Forelimb muscle (tissue), 1 donor: Measurements from ENCODE around the gene LMNA. TPM values are rescaled to one million over a fixed set of nuclear protein-coding genes. Genes with fewer than 3 reads are reported as not detected.
"Not testable (repeated sequence)": the region's sequence is repeated elsewhere in the genome, so short reads cannot be mapped to it uniquely, and the experiment has no call there.

ENCODE experiments used
- DNase-seq: peaks from one replicate; pipeline ENCODE4 v3.0.0-alpha.2; 2013; ENCODE audit warnings: low read depth
- polyA plus RNA-seq: library from polyadenylated mRNA; unstranded; fragments of 120-200 nt; gene quantifications from one replicate; pipeline ENCODE4 v1.2.1, GENCODE V29; 2013; ENCODE audit not compliant: insufficient read length

The LMNA gene
- polyA plus RNA-seq, 1 donor = 298 TPM

DNA sequence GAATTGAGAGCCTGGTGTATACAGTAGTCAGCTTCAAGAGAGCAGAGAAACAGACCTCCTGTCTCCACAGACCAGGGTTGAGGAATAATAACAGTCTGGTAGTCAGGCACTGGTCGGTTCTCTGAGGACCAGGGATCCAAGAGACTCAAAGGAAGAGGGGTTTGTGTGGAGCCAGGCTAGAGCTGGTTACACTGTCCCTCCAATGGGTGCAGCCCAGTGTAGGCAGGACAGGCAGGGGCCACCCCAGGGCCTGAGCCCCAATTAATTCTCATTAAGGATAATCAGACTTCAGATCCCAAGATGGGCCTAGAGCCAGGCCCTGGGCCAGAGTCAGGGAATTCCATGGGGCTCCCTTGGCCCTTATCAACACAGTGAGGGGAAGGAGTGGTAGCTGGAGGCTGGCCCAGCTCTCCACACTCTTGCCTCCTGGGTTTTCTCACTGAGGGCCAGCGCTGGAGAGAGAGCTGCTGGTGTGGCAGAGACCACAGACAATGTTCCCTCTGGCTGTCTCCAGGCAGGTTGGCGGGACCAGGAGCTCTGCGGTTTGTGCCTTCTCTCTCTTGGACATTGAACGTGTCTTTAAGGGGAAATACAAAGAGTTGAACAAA, 48.0 kb downstream of the LMNA start:
- no peak for DNase-seq

- DNase-seq = no peak
These were observed 49.2 kb downstream of the LMNA start for GRCh38 chr1:156163712-156164111.

GRCh38 chr1:156164125-156164831, 49.8 kb downstream of the LMNA start:
- no peak for DNase-seq

GRCh38 chr1:156165083-156165482, 50.6 kb downstream of the LMNA start:
- DNase-seq = no peak

DNA sequence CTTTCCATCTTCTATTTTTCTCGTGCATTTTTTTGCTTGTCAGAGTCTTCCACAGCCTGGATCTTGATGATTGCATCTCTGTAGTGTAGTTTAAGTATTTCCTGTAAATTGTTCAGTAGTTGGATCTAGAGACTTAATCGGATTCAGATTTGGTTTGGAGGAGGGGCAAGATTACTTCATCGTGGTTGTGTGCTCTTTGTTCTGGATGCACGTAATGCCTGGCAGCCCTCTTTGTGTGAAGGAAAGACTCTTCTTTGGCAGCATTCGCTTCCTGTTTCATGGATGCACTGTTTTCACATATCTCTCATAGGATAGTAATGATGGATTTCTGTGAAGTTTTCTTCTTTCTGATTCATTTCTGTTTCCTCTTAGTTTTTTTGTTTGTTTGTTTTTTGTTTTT, 53.0 kb downstream of the LMNA start:
- no peak for DNase-seq

DNA sequence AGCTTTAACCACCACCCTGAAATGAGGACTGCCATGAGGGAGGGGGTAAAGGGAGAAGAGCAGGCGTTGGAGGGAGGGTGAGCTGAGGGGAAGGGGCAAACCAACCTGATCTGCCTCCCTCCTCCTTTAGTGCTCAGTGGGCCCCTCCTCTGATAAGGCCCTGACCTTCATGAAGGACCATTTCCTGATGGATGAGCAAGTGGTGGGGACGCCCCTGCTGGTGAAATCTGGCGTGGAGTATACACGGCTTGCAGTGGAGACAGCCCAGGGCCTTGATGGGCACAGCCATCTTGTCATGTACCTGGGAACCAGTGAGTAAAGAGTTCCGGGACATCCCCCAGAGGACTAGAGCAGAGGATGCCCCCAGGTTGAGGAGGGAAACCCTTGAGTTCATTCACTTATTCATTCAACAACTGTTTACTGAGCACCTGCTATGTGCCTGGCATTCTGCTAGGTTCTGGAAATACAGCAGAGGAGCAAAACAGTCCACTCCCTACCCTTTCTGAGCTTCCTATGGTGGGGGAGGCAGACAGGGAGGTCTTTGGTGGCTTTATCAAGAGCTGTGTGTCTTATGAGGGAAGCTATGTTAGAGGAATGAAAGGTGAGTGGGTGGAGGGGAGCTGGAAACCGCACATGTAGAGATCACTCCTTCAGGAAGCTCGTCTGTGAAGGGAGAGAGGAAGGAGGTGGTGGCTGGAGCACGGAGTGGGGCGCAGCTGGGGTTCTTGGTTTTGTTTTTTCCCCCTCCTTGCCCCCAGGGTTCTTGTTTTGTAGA, 58.4 kb downstream of the LMNA start:
- DNase-seq = no peak

- DNase-seq = no peak
These were observed 62.2 kb downstream of the LMNA start for GRCh38 chr1:156176610-156177210.

GRCh38 chr1:156177919-156178654, 63.6 kb downstream of the LMNA start:
- DNase-seq = no peak

GRCh38 chr1:156180471-156180870, 66.0 kb downstream of the LMNA start:
- DNase-seq = no peak

DNA sequence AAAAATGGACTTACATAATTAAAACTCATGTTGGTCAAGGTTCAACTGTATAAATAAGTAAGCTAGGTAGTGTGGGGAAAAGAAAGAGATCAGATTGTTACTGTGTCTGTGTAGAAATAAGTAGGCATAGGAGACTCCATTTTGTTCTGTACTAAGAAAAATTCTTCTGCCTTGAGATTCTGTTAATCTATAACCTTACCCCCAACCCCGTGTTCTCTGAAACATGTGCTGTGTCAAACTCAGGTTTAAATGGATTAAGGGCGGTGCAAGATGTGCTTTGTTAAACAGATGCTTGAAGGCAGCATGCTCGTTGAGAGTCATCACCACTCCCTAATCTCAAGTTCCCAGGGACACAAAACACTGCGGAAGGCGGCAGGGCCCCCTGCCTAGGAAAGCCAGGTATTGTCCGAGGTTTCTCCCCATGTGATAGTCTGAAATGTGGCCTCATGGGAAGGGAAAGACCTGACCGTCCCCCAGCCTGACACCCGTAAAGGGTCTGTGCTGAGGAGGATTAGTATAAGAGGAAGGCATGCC, 66.9 kb downstream of the LMNA start:
- not testable (repeated sequence) for DNase-seq

DNA sequence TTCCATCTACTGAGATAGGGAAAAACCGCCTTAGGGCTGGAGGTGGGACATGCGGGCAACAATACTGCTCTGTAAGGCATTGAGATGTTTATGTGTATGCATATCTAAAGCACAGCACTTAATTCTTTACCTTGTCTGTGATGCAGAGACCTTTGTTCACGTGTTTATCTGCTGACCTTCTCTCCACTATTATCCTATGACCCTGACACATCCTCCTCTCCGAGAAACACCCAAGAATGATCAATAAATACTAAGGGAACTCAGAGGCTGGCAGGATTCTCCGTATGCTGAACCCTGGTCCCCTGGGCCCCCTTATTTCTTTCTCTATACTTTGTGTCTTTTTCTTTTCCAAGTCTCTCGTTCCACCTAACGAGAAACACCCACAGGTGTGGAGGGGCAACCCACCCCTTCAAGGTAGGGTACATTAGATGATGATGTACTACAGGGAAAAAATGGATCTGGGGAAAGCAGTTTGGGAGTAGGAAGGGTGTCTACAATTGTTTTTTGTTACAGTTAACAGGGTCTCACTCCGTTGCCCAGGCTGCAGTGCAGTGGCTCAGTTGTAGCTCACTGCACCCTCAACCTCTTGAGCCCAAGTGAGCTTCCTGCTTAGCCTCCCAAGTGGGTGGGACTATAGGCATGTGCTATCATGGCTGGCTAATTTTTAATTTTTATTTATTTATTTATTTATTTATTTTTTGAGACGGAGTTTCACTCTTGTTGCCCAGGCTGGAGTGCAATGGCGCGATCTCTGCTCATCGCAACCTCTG, 67.7 kb downstream of the LMNA start:
- DNase-seq = not testable (repeated sequence)

DNA sequence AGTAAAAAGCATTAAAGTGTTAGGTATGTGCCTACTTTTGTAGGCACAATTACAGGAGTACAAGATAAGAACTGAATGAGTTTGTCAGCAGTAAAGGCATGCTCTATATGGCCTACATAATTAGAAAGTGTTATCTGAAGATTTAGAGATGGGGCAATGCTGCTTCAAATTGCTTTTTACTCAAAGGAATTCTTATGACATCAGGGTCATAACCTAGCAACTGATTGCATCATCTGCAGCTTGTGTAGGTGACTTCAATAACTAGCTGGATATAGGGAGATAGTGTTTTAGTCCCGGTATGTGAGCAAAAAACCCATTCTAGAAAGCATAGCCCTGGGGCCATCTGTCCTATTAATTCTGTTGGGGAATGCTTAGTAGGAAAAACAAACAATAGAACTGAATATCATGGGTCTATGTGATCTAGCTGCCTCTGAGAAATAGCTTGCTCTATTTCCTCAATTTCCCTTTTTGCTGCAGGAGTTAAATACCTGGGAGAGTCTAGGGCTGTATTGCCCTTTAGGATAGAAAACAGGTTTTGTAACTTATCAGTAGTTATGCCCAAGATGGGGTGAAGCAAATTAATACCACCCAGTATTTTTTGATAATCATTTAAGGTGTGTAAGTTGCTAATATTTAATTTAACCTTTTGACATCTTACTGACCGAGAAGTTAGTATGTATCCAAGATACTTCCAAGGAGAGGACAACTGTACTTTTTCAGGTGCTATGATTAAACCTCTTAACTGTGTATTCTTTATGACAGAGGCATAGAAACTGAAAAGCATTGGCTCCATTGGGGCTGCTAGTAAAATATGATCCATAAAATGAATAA, 72.1 kb downstream of the LMNA start:
- not testable (repeated sequence) for DNase-seq

Other genes with a start within 250 kb of the LMNA start
- gene RIT1, start 203.4 kb upstream of the LMNA start, polyA plus RNA-seq = 25.9 TPM
- gene KHDC4, start 180.3 kb upstream of the LMNA start, polyA plus RNA-seq = 38.0 TPM
- not detected for gene RXFP4, start 173.1 kb upstream of the LMNA start, polyA plus RNA-seq
- gene ARHGEF2, start 136.2 kb upstream of the LMNA start, polyA plus RNA-seq = 143 TPM
- 218 TPM for gene SSR2, start 93.8 kb upstream of the LMNA start, polyA plus RNA-seq
- gene UBQLN4, start 60.9 kb upstream of the LMNA start, polyA plus RNA-seq = 47.5 TPM
- 36.3 TPM for gene LAMTOR2, start 59.9 kb upstream of the LMNA start, polyA plus RNA-seq
- not detected for gene RAB25, start 53.6 kb upstream of the LMNA start, polyA plus RNA-seq
- 21.8 TPM for gene MEX3A, start 32.2 kb upstream of the LMNA start, polyA plus RNA-seq
- gene SEMA4A, start 38.9 kb downstream of the LMNA start, polyA plus RNA-seq = 3.0 TPM
- 10.8 TPM for gene SLC25A44, start 79.4 kb downstream of the LMNA start, polyA plus RNA-seq
- gene PMF1, start 98.3 kb downstream of the LMNA start, polyA plus RNA-seq = 49.2 TPM
- 3.1 TPM for gene BGLAP, start 127.5 kb downstream of the LMNA start, polyA plus RNA-seq
- 4.0 TPM for gene PAQR6, start 133.3 kb downstream of the LMNA start, polyA plus RNA-seq
- 53.3 TPM for gene SMG5, start 168.1 kb downstream of the LMNA start, polyA plus RNA-seq
- 4.3 TPM for gene TMEM79, start 169.6 kb downstream of the LMNA start, polyA plus RNA-seq
- 21.2 TPM for gene GLMP, start 181.0 kb downstream of the LMNA start, polyA plus RNA-seq
- gene VHLL, start 184.6 kb downstream of the LMNA start, polyA plus RNA-seq = not detected
- 266 TPM for gene CCT3, start 223.6 kb downstream of the LMNA start, polyA plus RNA-seq
- gene TSACC, start 223.8 kb downstream of the LMNA start, polyA plus RNA-seq = 1.5 TPM